ENCODE results near the gene RAD50. TPM values are rescaled to one million over a fixed set of nuclear protein-coding genes. Genes with fewer than 3 reads are reported as not detected.

RAD50 gene
- total and polyA plus RNA-seq, 10 of the 15 experiments (the other 5 are each of a cell fraction or from before 2014, with no cell fraction given) = 12.8 to 68.6 (median 47.0) TPM

- no peak for TF ChIP-seq HSF1 (IDR thresholded peaks at IDR 0.05; ENCODE audit: low read depth, low read length)
- peak; percentile 82 for TF ChIP-seq TCF12 (IDR thresholded peaks at IDR 0.05; ENCODE audit: low read depth, low read length)
- TF ChIP-seq EED (IDR thresholded peaks at IDR 0.05; ENCODE audit: low read depth) = peak; percentile 76
- TF ChIP-seq CUX1 (IDR thresholded peaks at IDR 0.05; ENCODE audit: insufficient replicate concordance, low read depth, low read length) = no peak
- TF ChIP-seq ZNF592 (IDR thresholded peaks at IDR 0.05) = 0 out of 2 replicates have a peak, but pooled peaks have one; percentile 52
- TF ChIP-seq SMAD5 (IDR thresholded peaks at IDR 0.05; ENCODE audit: low read depth) = no peak
- TF ChIP-seq PAX8 (IDR thresholded peaks at IDR 0.05) = no peak
- 0 out of 2 replicates have a peak, but pooled peaks have one; percentile 50 for TF ChIP-seq TCF3 (IDR thresholded peaks at IDR 0.05; ENCODE audit: borderline replicate concordance, insufficient read depth, low read depth, low read length)
- TF ChIP-seq IRF5 (IDR thresholded peaks at IDR 0.05; ENCODE audit: borderline replicate concordance) = no peak
- no peak for TF ChIP-seq STAT3 (IDR thresholded peaks at IDR 0.05; ENCODE audit: low read depth, low read length)
- TF ChIP-seq CBFB (IDR thresholded peaks at IDR 0.05; ENCODE audit: low read depth) = no peak
- TF ChIP-seq BHLHE40 (IDR thresholded peaks at IDR 0.05; ENCODE audit: borderline replicate concordance in 1 of 2, low read depth in 2 of 2, low read length in 1 of 2) = peak in 1 of 2 experiments; percentile 52; a peak in 1 of 4 replicates
- TF ChIP-seq BCL11A (IDR thresholded peaks at IDR 0.05; ENCODE audit: low read depth, low read length) = peak; percentile 36; the same call in 1 of the 2 replicates
Measured at GRCh38 chr5:132661231-132662003, 104.6 kb downstream of the RAD50 start (continued).

Data from GM12878 (cell line).